Heart left ventricle (tissue), 13 donors: ENCODE data around the gene ADPRHL1.

ENCODE experiments used
- POLR2A ChIP-seq, 2 donors: fragments of 450-650 bp; IDR thresholded peaks; one replicate each; pipeline ENCODE4 v1.6.1; 2017; ENCODE audit warnings: antibody characterized with exemption in 2 of 2, mild to moderate bottlenecking in 2 of 2, moderate library complexity in 2 of 2
- TF ChIP-seq, protein P1 (sequence below), 12 donors: fragments of 200-600 bp; sonication (generic) in 4 of 12; IDR thresholded peaks; one replicate each; pipeline versions ENCODE4 v1.5.0 to v1.8.0; 2018 to 2022; ENCODE audit warnings: antibody characterized with exemption in 12 of 12, mild to moderate bottlenecking in 5 of 12
- donor health status: ischemic (EF 13 %, LVEDD 7.1; RV severe dilation, severe dysfunction).
- donor health status: DM: no; HTN: yes; CAD: no.
- donor health status: DM: no; HTN: no; CAD: no.
- donor health status: ischemic (EF 25% LVEDD 6.9; RV normal size, moderate dysfunction).
- donor health status: ischemic (EF 25% LVEDD 5.7; RV mildly dilated, moderate dysfunction).
- donor health status: ischemic (EF 35%, LVEDD 5.7; RV mildly dilated, moderate dysfunction).
- donor health status: nonischemic (EF 11% LVEDD 7.7; RV severe dilation, severe dysfunction).
- donor health status: DM: yes; HTN: yes; CAD: no.
- donor health status: PGD.
- donor health status: ischemic (EF 29% LVEDD 5.4; RV normal size, mild dysfunction).
- donor health status: nonischemic (EF 23%, LVEDD 6.1; RV moderate dilation, normal function).

DNA sequence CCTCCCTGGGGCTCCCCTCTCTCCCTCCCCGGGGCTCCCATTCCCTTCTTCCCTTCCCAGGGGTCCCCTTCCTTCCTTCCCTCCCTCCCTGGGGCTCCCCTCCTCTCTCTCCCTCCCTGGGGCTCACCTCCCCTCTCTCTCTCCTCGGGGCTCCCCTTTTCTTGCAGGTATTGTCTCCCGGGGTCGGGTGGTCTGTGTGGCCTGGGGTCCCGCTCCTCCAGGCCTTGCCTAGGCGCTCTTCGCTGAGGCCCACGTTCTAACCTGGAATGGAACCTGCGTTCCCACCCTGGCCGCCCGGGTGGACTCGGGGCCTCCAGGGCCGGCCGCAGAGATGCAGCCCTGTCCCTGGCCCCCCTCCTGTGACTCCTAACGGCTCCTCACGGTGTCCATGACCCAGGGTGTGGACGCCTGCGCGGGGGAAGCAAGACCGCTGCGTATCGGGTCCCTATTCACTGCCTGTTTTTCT is 38.2 kb upstream of the ADPRHL1 start:
- TF ChIP-seq, protein P1, sequence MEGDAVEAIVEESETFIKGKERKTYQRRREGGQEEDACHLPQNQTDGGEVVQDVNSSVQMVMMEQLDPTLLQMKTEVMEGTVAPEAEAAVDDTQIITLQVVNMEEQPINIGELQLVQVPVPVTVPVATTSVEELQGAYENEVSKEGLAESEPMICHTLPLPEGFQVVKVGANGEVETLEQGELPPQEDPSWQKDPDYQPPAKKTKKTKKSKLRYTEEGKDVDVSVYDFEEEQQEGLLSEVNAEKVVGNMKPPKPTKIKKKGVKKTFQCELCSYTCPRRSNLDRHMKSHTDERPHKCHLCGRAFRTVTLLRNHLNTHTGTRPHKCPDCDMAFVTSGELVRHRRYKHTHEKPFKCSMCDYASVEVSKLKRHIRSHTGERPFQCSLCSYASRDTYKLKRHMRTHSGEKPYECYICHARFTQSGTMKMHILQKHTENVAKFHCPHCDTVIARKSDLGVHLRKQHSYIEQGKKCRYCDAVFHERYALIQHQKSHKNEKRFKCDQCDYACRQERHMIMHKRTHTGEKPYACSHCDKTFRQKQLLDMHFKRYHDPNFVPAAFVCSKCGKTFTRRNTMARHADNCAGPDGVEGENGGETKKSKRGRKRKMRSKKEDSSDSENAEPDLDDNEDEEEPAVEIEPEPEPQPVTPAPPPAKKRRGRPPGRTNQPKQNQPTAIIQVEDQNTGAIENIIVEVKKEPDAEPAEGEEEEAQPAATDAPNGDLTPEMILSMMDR (IDR thresholded peaks at IDR 0.05): no peak
- TF ChIP-seq POLR2A (IDR thresholded peaks at IDR 0.05): no peak
